Suprapubic skin (tissue), 4 donors: ENCODE measurements around the gene RHCG. TPM values are rescaled to one million over a fixed set of nuclear protein-coding genes. Genes with fewer than 3 reads are reported as not detected.
A peak's percentile ranks its signal among the peaks of the same experiment; 100 is the strongest.

Source experiments
- DNase-seq, 2 donors: peaks; one replicate each; pipeline ENCODE4 v3.0.0-alpha.2; 2019; ENCODE audit warnings: low spot score in 2 of 2
- H3K27ac ChIP-seq: fragments of 200-600 bp; sonication (generic); one replicate; pipeline ENCODE4 v1.5.1; 2019
- H3K27me3 ChIP-seq: fragments of 200-600 bp; sonication (generic); one replicate; pipeline ENCODE4 v1.5.1; 2019
- H3K36me3 ChIP-seq: fragments of 200-600 bp; sonication (generic); one replicate; pipeline ENCODE4 v1.5.1; 2019
- H3K4me1 ChIP-seq: fragments of 200-600 bp; sonication (generic); one replicate; pipeline ENCODE4 v1.5.1; 2019
- H3K4me3 ChIP-seq: fragments of 200-600 bp; sonication (generic); one replicate; pipeline ENCODE4 v1.5.1; 2019; ENCODE audit warnings: mild to moderate bottlenecking
- H3K9me3 ChIP-seq: fragments of 200-600 bp; sonication (generic); one replicate; pipeline ENCODE4 v1.5.1; 2019
- EP300 ChIP-seq: sonication (generic); formaldehyde crosslinking; IDR thresholded peaks from one replicate; pipeline ENCODE4 v1.6.1; 2017; ENCODE audit warnings: antibody characterized with exemption
- POLR2A ChIP-seq, 2 donors: fragments of 450-650 bp; IDR thresholded peaks; one replicate each; pipeline ENCODE4 v1.6.1; 2017; ENCODE audit warnings: antibody characterized with exemption in 2 of 2, mild to moderate bottlenecking in 2 of 2, moderate library complexity in 2 of 2
- POLR2AphosphoS5 ChIP-seq, 3 donors: sonication (generic); formaldehyde crosslinking; IDR thresholded peaks; one replicate each; pipeline ENCODE4 v1.6.1; 2017; ENCODE audit warnings: antibody characterized with exemption in 3 of 3
- WGBS: methylation state at CpG from one replicate; pipeline ENCODE4 v1.1.5; 2018; 5-methylcytosine and 5-hydroxymethylcytosine counted together
- total RNA-seq, 4 donors: library from RNA; depleted of rRNA; stranded (reverse); fragments of >200 nt; gene quantifications; one replicate each; pipeline ENCODE4 v1.1.0, GENCODE V29; 2016
- TF ChIP-seq, protein P1 (sequence below), 2 donors: fragments of 200-600 bp in 1 of 2; fragments of 450-650 bp in 1 of 2; sonication (generic) in 1 of 2; IDR thresholded peaks; one replicate each; pipeline ENCODE4 v1.5.1; 2016 to 2019; ENCODE audit warnings: antibody characterized with exemption in 2 of 2, mild to moderate bottlenecking in 1 of 2, moderate library complexity in 1 of 2

The RHCG gene
- total RNA-seq, 4 donors from 2014 or later, result 18.6 to 24.2 (median 20.8) TPM

DNA sequence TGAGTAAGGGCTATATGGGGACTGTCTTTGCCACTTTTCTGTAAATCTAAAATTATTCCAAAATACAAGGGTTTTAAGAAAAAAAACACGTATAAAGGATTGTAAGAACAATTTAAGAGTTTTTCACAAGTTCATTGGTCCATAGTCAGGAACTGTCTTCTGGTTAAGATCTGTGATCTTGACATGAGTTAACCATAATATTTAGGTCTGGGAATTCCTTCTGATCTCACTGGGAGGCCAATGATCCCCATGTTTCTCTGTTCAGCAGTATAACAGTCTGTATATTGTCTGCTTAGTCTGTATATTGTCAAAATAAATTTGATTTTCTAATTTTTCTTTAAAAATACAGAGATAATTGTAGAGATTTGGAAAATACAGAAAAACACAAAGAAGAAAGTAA lies 848 bp upstream of the RHCG start:
- H3K9me3 ChIP-seq, result no peaks in the 10 kb centered on the region

DNA sequence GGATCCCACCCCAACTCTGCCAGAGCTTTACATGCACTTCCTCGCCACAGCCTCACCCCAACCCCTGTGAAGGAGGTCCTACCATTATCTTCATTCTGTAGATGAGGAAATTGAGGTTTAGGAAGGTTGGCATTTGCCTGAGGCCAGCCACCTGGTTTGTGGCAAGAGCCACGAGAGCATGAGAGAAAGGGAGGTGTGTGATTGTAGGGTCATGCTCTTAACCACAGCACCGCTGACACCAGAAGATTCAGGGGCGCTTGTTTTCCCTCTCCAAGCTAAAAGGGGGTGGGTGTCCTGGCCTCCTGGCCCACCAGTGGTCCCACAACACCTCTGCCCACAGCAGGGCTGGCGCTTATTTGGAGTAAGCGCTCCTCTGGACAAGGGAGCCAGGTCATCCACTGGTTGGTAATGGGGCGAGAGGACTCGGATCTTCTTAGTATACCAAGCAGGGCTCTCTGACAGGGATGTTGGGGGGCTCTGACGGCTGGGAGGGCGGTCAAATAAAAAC lies 691 bp downstream of the RHCG start:
- no peaks in the 10 kb centered on the region for H3K36me3 ChIP-seq
- DNase-seq, result peak; percentile 27 to 32
- H3K9me3 ChIP-seq, result no peaks in the 10 kb centered on the region
- H3K4me1 ChIP-seq, result peaks cover 11% of the 10 kb centered on the region
- no peak overlapping the region for H3K27ac ChIP-seq
- peaks cover 76% of the 10 kb centered on the region for H3K27me3 ChIP-seq
- WGBS, result 74% methylated on average over 7 of the region's 10 CpGs
- TF ChIP-seq, protein P1, sequence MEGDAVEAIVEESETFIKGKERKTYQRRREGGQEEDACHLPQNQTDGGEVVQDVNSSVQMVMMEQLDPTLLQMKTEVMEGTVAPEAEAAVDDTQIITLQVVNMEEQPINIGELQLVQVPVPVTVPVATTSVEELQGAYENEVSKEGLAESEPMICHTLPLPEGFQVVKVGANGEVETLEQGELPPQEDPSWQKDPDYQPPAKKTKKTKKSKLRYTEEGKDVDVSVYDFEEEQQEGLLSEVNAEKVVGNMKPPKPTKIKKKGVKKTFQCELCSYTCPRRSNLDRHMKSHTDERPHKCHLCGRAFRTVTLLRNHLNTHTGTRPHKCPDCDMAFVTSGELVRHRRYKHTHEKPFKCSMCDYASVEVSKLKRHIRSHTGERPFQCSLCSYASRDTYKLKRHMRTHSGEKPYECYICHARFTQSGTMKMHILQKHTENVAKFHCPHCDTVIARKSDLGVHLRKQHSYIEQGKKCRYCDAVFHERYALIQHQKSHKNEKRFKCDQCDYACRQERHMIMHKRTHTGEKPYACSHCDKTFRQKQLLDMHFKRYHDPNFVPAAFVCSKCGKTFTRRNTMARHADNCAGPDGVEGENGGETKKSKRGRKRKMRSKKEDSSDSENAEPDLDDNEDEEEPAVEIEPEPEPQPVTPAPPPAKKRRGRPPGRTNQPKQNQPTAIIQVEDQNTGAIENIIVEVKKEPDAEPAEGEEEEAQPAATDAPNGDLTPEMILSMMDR (IDR thresholded peaks at IDR 0.05), result no peak
- no peak for TF ChIP-seq POLR2A (IDR thresholded peaks at IDR 0.05)
- no peak for TF ChIP-seq POLR2AphosphoS5 (IDR thresholded peaks at IDR 0.05)
- no peak for TF ChIP-seq EP300
- peak overlapping the region; percentile 36 for H3K4me3 ChIP-seq

More for the DNA sequence above, 848 bp upstream of the RHCG start:
- peaks cover 11% of the 10 kb centered on the region for H3K4me1 ChIP-seq
- WGBS, result 60% methylated on average over 1 of the region's 1 CpG
- TF ChIP-seq POLR2AphosphoS5 (IDR thresholded peaks at IDR 0.05) (no peak), POLR2A (IDR thresholded peaks at IDR 0.05) (no peak), EP300 (no peak)
- TF ChIP-seq, protein P1 (IDR thresholded peaks at IDR 0.05), result no peak
- H3K27ac ChIP-seq, result no peak overlapping the region
- H3K27me3 ChIP-seq, result peaks cover 75% of the 10 kb centered on the region
- no peak for DNase-seq
- no peak overlapping the region for H3K4me3 ChIP-seq
- no peaks in the 10 kb centered on the region for H3K36me3 ChIP-seq

DNA sequence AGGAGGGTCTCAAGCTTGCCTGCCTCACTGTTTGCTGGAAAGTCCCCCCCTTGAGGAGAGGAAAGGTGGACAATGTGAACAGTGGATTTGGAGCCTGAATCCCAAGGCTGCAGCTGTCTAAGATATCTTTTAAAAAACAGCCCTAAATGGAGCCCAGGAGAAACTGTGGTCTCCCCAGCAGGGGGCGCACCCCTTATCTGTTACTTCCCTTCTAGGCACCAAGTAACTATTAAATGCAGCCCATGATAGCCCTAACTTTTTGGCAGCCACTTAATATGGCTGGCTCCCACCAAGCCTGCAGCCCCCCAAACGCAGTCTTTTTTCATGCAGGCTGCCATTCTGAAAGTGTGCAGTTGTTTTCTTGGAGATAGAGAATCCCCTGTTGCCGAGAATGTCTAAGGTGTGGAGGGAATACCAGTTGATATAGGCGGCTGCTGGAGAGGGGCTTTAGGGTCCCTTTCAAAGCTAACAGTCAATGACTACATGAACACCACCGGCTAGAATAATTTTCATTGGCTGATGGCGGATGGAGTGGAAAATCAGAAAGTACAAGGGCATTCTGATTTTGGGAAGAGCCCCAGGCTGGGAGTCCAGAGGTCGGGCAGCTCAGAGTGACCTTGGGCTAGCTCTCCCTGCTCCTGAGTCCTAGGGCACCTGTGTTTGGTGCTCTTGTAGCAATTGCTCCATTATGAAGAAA lies 1.3 kb downstream of the RHCG start:
- Histone ChIP-seq H3K9me3 (no peaks in the 10 kb centered on the region), H3K36me3 (no peaks in the 10 kb centered on the region), H3K27me3 (peaks cover 75% of the 10 kb centered on the region), H3K4me1 (peaks cover 11% of the 10 kb centered on the region), H3K27ac (no peak overlapping the region), H3K4me3 (no peak overlapping the region)
- 79% methylated on average over 7 of the region's 7 CpGs for WGBS
- DNase-seq, result peak; percentile 21 to 69
- no peak for TF ChIP-seq POLR2A (IDR thresholded peaks at IDR 0.05)
- no peak for TF ChIP-seq EP300
- TF ChIP-seq, protein P1 (IDR thresholded peaks at IDR 0.05), result no peak
- no peak for TF ChIP-seq POLR2AphosphoS5 (IDR thresholded peaks at IDR 0.05)

DNA sequence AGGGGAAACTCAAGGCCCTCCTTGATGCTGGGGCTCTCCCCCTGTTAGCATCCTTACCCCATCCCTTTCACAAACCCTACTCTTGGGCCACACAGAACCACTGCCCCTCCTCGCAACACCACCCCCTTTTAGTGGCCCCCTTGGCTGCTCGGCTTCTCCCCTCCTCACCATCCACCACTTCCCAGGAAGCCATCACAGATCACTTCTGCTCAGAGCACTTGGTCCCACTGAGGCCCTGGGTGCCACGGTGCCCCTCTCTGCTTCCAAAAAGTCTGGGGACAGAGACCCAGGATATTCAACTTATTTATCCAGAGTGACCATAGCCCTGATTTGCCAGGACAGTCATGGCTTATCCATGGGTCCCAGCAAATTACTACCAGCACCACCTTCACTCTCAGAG lies 2.4 kb downstream of the RHCG start:
- H3K27ac ChIP-seq, result no peak overlapping the region

More for the DNA sequence above, 2.4 kb downstream of the RHCG start:
- DNase-seq, result peak in 1 of 2 donors; percentile 43
- H3K4me3 ChIP-seq, result no peak overlapping the region
- H3K36me3 ChIP-seq, result no peaks in the 10 kb centered on the region
- TF ChIP-seq POLR2AphosphoS5 (IDR thresholded peaks at IDR 0.05) (no peak), POLR2A (IDR thresholded peaks at IDR 0.05) (no peak), EP300 (no peak)
- TF ChIP-seq, protein P1 (IDR thresholded peaks at IDR 0.05), result no peak
- H3K27me3 ChIP-seq, result peaks cover 68% of the 10 kb centered on the region
- H3K4me1 ChIP-seq, result peaks cover 11% of the 10 kb centered on the region
- 86% methylated on average over 3 of the region's 3 CpGs for WGBS
- H3K9me3 ChIP-seq, result no peaks in the 10 kb centered on the region
